GM18502 (cell line): Measurements from ENCODE around the gene CEP20.

Experiments used
- ATAC-seq: cut with Tn5 transposase; IDR thresholded peaks from one replicate; pipeline ENCODE4 v1.9.1; 2021; ENCODE audit warnings: mild to moderate bottlenecking; ENCODE audit not compliant: unreplicated experiment, poor library complexity

Gene CEP20

GRCh38 chr16:15836074-15836473 is 52.3 kb downstream of the CEP20 start:
- ATAC-seq = no peak

GRCh38 chr16:15835136-15835878 is 53.1 kb downstream of the CEP20 start:
- ATAC-seq = no peak

- no peak for ATAC-seq
Observed at GRCh38 chr16:15834502-15834901, 53.9 kb downstream of the CEP20 start.

GRCh38 chr16:15833541-15833940 is 54.9 kb downstream of the CEP20 start:
- ATAC-seq = no peak

GRCh38 chr16:15832241-15832640 is 56.2 kb downstream of the CEP20 start:
- ATAC-seq = no peak

GRCh38 chr16:15830832-15831451 is 57.5 kb downstream of the CEP20 start:
- ATAC-seq = no peak

GRCh38 chr16:15829460-15829859 is 58.9 kb downstream of the CEP20 start:
- no peak for ATAC-seq

- ATAC-seq = no peak
Observed at GRCh38 chr16:15827709-15828343, 60.6 kb downstream of the CEP20 start.

GRCh38 chr16:15827299-15827698 is 61.1 kb downstream of the CEP20 start:
- ATAC-seq = no peak

GRCh38 chr16:15825750-15826305 is 62.6 kb downstream of the CEP20 start:
- ATAC-seq = no peak

GRCh38 chr16:15822957-15823356 is 65.4 kb downstream of the CEP20 start:
- ATAC-seq = no peak

GRCh38 chr16:15820837-15821236 is 67.6 kb downstream of the CEP20 start:
- ATAC-seq = no peak

- ATAC-seq = no peak
Observed at GRCh38 chr16:15819046-15819445, 69.4 kb downstream of the CEP20 start.

GRCh38 chr16:15817446-15817845 is 71.0 kb downstream of the CEP20 start:
- no peak for ATAC-seq

- ATAC-seq = no peak
Observed at GRCh38 chr16:15816228-15816627, 72.2 kb downstream of the CEP20 start.
